ENCODE data around the gene ATP9A. TPM values are rescaled to one million over a fixed set of nuclear protein-coding genes. Genes with fewer than 3 reads are reported as not detected.
"Not testable (repeated sequence)": the region's sequence is repeated elsewhere in the genome, so short reads cannot be mapped to it uniquely, and the experiment has no call there.

ATP9A gene
- total and polyA plus RNA-seq, 12 donors = 3.4 to 32.1 (median 24.6) TPM

- Histone ChIP-seq H3K9me3 (peaks cover 0 to 10% (median 0%) of the 10 kb centered on the region in 11 donors), H3K4me3 (peak overlapping the region in 7 of 10 donors; percentile 9 to 43 (median 34)), H3K27me3 (peaks cover 0 to 5% (median 0%) of the 10 kb centered on the region in 7 donors), H3K27ac (peak overlapping the region; percentile 44 to 91 (median 80)), H3K4me1 (peaks cover 0 to 42% (median 21%) of the 10 kb centered on the region in 9 donors), H3K36me3 (no peaks in the 10 kb centered on the region)
- DNase-seq = peak; percentile 42 to 65
- ATAC-seq = peak; percentile 61 to 93 (median 89)
- intact Hi-C loops (cut with DNase I) = loop anchor here in 4 of 10 donors (5.0 to 10.0 kb wide), 4 partner anchors 115 to 185 kb away; no protein-coding TSS in a partner anchor
- no peak for TF ChIP-seq CTCF (IDR thresholded peaks at IDR 0.05)
- 50 to 58% methylated on average over 25 of the region's 25 CpGs for WGBS, 2 donors
Observed at GRCh38 chr20:51569815-51570738, 198.1 kb downstream of the ATP9A start.

- intact Hi-C loops (cut with DNase I) = loop anchor here in 3 of 10 donors (10.0 kb wide), 3 partner anchors 114 to 184 kb away; no protein-coding TSS in a partner anchor
- not testable (repeated sequence) for DNase-seq
- 88% methylated on average over 3 of the region's 3 CpGs for WGBS, 2 donors
Observed at GRCh38 chr20:51568533-51568932, 199.7 kb downstream of the ATP9A start.

GRCh38 chr20:51567622-51568021 lies 200.6 kb downstream of the ATP9A start:
- WGBS, 2 donors = 91 to 93% methylated on average over 5 of the region's 5 CpGs
- Histone ChIP-seq H3K27me3 (peaks cover 0 to 28% (median 0%) of the 10 kb centered on the region in 7 donors), H3K4me3 (no peak overlapping the region), H3K9me3 (no peaks in the 10 kb centered on the region), H3K4me1 (peaks cover 9 to 48% (median 32%) of the 10 kb centered on the region in 9 donors), H3K36me3 (no peaks in the 10 kb centered on the region), H3K27ac (no peak overlapping the region)
- TF ChIP-seq CTCF (IDR thresholded peaks at IDR 0.05) = no peak
- intact Hi-C loops (cut with DNase I) = loop anchor here in 3 of 10 donors (10.0 kb wide), 3 partner anchors 113 to 183 kb away; no protein-coding TSS in a partner anchor
- no peak for ATAC-seq
- DNase-seq = no peak

More at GRCh38 chr20:51568533-51568932, 199.7 kb downstream of the ATP9A start:
- H3K27me3 ChIP-seq = peaks cover 0 to 19% (median 0%) of the 10 kb centered on the region in 7 donors
- ATAC-seq, H3K4me3 ChIP-seq, H3K9me3 ChIP-seq, H3K36me3 ChIP-seq, H3K27ac ChIP-seq: not testable (repeated sequence)
- peaks cover 7 to 46% (median 30%) of the 10 kb centered on the region in 9 donors for H3K4me1 ChIP-seq

DNA sequence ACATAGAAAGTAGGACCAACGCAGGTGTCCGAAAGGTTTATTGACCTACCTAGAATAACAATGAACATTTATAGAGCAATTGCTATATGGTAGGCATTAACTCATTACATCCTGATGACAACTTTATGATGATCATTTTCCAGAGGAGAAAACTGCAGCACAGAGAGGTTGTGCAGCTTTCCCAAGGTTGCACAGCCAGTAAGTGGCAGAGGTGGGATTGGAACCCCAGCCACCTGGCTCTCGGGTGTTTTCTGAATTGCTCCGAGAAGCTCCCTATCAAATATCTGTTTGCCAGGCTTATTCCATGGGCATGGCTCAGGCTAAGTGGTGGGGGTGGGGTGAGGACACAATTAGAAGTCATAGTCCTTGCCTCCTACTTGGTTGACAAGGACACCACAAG lies 201.6 kb downstream of the ATP9A start:
- TF ChIP-seq CTCF (IDR thresholded peaks at IDR 0.05) = no peak
- Histone ChIP-seq H3K36me3 (no peaks in the 10 kb centered on the region), H3K27me3 (peaks cover 0 to 38% (median 0%) of the 10 kb centered on the region in 7 donors), H3K27ac (no peak overlapping the region), H3K9me3 (no peaks in the 10 kb centered on the region), H3K4me1 (peaks cover 11 to 58% (median 41%) of the 10 kb centered on the region in 9 donors), H3K4me3 (no peak overlapping the region)
- intact Hi-C loops (cut with DNase I) = loop anchor here in 3 of 10 donors (10.0 kb wide), 3 partner anchors 112 to 182 kb away; no protein-coding TSS in a partner anchor
- ATAC-seq (no peak), DNase-seq (no peak)
- WGBS, 2 donors = 79 to 92% methylated on average over 4 of the region's 4 CpGs
